Measurements from ENCODE around the gene ADPRHL1.
"Not testable (repeated sequence)": the region's sequence is repeated elsewhere in the genome, so short reads cannot be mapped to it uniquely, and the experiment has no call there.

GRCh38 chr13:113382542-113382941, 70.7 kb downstream of the ADPRHL1 start:
- not testable (repeated sequence) for TF ChIP-seq CTCF (IDR thresholded peaks at IDR 0.05 in 8 of 11, conservative IDR thresholded peaks at IDR 0.05 in 3 of 11); POLR2A (IDR thresholded peaks at IDR 0.05)

All from spleen (tissue), 7 donors.